GM21786 (cell line): ENCODE data around the gene YIPF4.
"Not testable (repeated sequence)": the region's sequence is repeated elsewhere in the genome, so short reads cannot be mapped to it uniquely, and the experiment has no call there.

Experiments used
- ATAC-seq: cut with Tn5 transposase; IDR thresholded peaks from one replicate; pipeline ENCODE4 v1.9.1; 2021; ENCODE audit not compliant: unreplicated experiment

YIPF4 gene

GRCh38 chr2:32277674-32278477 is at the start of gene YIPF4:
TSS of gene YIPF4 (plus strand) at chr2:32277904. CDS start at chr2:32278156, 252 bp downstream.
- peak; percentile 99 for ATAC-seq

GRCh38 chr2:32228181-32228580 is 49.5 kb upstream of the YIPF4 start:
- no peak for ATAC-seq

GRCh38 chr2:32229635-32230034 is 48.1 kb upstream of the YIPF4 start:
- ATAC-seq = no peak

DNA sequence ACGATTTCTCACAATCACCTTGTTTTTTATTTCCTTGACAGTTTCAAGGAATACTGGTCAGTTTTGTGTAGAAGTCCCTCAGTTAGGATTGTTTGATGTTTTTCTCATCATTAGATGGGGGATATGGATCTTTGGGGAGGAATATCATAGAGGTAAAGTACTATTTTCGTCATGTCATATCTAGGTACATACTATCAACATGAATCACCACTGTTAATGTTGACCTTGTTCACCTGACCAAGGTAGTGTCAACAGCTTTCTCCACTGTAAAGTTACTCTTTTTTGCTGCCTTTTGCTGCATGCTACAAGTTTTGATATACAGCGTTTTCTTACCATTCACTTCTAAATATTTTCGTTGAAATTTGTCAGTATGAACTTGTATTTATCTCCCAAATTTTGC is 45.7 kb upstream of the YIPF4 start:
- ATAC-seq = no peak

DNA sequence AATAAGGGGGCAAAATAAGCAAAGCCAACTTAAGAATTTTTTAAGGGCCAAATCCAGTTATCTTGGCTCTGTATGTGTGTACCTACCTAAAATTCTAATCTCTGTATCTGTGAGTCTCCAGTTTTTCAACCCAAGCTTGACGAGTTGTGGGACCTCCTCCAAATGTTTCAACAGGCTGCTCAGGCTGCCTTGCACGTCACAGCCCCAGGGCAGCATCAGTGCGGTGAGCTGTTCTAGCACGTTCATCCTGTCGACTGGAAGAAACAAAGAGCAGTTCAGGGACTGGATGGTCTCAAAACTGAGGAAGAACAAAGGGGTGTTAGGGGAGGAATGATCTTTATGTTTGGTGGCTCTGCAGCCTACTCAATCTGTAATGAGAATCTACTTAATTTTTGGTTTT is 42.4 kb upstream of the YIPF4 start:
- no peak for ATAC-seq

GRCh38 chr2:32237488-32237887 is 40.2 kb upstream of the YIPF4 start:
- ATAC-seq = no peak

DNA sequence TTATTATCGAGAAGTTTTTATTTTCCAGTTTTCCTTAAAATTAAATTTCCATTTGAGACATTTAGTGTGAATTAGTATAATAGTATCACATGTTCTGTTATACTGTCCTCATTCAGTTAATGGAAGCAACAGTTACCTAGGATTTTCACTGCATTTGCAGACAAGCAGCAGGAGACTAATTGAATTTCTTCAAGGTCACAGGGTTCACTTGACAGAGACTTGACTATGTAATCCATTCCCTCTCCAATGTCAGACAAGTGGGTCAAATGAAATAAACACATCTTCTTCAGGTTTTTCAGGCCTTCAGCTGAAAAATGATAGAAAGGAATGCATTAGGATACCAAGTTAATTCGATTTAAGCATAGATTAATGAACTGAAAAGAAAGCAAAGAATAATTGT is 39.7 kb upstream of the YIPF4 start:
- ATAC-seq = no peak

DNA sequence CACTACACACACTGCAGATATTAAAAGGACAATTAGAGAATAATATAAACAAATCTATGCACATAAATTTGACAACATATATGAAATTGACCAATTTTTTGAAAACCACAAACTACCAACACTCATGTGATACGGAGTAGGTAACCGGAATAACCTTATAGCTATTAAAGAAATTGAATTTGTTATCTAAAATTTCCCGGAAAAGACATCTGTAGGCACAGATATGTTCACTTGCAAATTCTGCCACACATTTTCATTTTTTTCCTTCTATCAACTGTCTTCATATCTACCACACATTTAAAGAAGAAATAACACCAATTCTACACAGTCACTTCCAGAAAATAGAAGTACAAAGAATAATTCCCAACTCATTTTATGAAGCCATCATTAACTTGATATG is 35.4 kb upstream of the YIPF4 start:
- ATAC-seq = no peak

DNA sequence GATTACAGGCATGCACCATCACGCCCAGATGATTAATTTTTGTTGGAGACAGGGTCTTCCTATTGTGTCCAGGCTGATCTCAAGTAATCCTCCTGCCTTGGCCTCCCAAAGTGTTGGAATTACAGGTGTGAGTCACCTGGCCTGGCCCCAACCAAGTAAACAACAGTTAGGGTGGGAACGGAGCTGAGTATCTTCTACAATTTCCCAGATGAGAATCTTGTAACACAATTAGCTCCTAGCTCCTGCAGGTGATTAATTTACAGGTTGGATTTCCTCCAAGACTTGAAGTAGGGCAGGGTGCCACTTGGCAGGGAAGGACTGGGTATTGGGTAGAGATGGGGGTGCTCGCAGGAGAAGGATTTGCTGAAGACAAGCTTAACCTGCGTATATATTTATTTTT is 30.8 kb upstream of the YIPF4 start:
- no peak for ATAC-seq

GRCh38 chr2:32248299-32248698 is 29.4 kb upstream of the YIPF4 start:
- no peak for ATAC-seq

- ATAC-seq = no peak
Measured at GRCh38 chr2:32249731-32250236, 27.9 kb upstream of the YIPF4 start.

DNA sequence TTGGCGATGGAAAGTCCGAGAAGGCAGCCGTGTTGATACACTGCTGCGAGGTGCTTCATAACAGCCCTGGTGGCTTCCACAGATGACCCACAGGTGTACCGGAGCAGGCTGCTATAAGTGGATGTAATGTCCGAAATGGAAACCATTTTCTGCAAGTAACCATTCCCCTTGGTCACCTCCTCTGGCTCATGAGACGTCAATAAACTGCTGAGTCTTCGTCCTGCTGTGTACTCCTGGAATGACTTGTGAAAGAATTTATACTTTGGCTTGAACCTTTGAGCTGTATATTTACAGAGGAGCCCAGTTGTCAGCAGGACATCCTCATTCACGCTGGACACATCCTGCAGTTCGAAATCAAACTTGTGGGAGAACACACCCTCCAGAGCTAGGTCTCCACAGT is 27.4 kb upstream of the YIPF4 start:
- ATAC-seq = no peak

- no peak for ATAC-seq
Measured at GRCh38 chr2:32258242-32258641, 19.5 kb upstream of the YIPF4 start.

GRCh38 chr2:32260376-32260775 is 17.3 kb upstream of the YIPF4 start:
- ATAC-seq = no peak

DNA sequence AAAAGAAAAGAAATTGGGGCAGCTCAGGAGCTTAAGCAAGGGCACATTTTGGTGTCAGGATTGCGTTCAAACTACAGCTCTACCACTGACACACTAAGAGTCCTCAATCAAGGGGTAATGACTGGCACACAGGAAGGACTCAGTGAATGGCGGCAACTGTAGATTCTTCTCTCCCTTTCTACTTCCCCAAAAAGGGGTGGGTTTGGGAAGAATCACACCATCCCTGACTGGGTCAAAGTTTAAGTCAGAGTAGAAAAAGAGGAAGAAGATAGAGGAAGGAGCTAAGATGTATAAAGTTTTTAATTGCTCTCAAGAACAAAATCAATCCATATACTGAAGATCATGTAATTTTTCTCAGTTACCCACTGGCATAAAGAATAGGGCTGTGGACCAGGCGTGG is 15.6 kb upstream of the YIPF4 start:
- ATAC-seq = no peak

DNA sequence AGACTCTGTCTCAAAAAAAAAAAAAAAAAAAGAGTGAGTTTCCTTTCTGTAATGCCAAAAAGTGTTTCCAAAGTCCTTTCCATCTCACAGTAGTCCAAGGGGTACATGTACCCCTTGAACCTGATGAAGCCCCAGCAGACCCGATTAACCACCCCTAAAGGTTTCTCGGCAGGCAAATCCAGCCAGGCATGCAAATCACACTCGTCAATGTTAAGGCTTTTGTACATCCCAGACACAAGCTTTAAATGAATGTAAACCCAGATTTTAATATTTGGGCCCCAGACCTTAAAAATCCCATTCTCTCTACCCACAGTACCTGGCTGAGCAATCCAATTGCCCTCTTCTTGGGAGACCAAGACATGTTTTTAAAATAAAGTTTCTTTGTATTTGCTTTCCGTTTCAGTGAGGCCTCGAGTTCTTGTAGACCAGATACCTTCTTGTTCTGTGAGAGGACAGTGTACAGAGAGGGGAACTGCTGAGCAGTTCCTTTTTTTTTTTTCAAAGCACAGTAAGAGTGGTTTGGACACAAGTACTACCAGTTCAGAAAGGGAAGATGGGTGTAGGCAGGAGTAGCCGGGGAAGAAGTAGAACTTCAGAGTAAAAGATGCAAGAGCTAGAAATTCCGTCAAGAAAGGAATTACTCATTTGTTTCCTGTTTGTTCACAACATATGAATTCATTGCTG is 13.1 kb upstream of the YIPF4 start, which contains the start of gene NLRC4:
Gene NLRC4 (minus strand): TSS at position 465 of the 684 bp plus-strand sequence. CDS start 8,111 bp downstream, outside the sequence.
- ATAC-seq = peak; percentile 92

GRCh38 chr2:32271063-32271462 is 6.6 kb upstream of the YIPF4 start:
- ATAC-seq = no peak

GRCh38 chr2:32272279-32272678 is 5.4 kb upstream of the YIPF4 start:
- no peak for ATAC-seq

- no peak for ATAC-seq
Measured at GRCh38 chr2:32274289-32274688, 3.4 kb upstream of the YIPF4 start.

- not testable (repeated sequence) for ATAC-seq
Measured at GRCh38 chr2:32275790-32276189, 1.9 kb upstream of the YIPF4 start.

- no peak for ATAC-seq
Measured at GRCh38 chr2:32277363-32277673, 386 bp upstream of the YIPF4 start.

GRCh38 chr2:32278478-32278853 is 762 bp downstream of the YIPF4 start:
- ATAC-seq = no peak
